Measurements from ENCODE around the gene YBX2.

The YBX2 gene

GRCh38 chr17:7306911-7307685 is 12.7 kb upstream of the YBX2 start, which contains the start of gene EIF5A:
TSS of gene EIF5A (plus strand) at chr17:7307628. CDS start at chr17:7309636, 2,008 bp downstream.
- FAIRE-seq: peak; percentile 100
- peak; percentile 91 for DNase-seq (ENCODE audit: insufficient read length, low spot score)

GRCh38 chr17:7304179-7304578 is 9.7 kb upstream of the YBX2 start:
- DNase-seq (ENCODE audit: insufficient read length, low spot score): no peak
- FAIRE-seq: no peak

GRCh38 chr17:7296189-7296861 is 1.9 kb upstream of the YBX2 start:
- FAIRE-seq: peak; percentile 51
- DNase-seq (ENCODE audit: insufficient read length, low spot score): peak; percentile 85

- FAIRE-seq (peak; percentile 8), DNase-seq (ENCODE audit: insufficient read length, low spot score) (no peak)
These were observed 1.1 kb upstream of the YBX2 start for GRCh38 chr17:7295230-7296180.

- no peak for DNase-seq (ENCODE audit: insufficient read length, low spot score)
- FAIRE-seq: peak; percentile 11
These were observed 424 bp downstream of the YBX2 start for GRCh38 chr17:7293816-7294613.

- DNase-seq (ENCODE audit: insufficient read length, low spot score) (no peak), FAIRE-seq (no peak)
These were observed 1.3 kb downstream of the YBX2 start for GRCh38 chr17:7293159-7293558.

- no peak for DNase-seq (ENCODE audit: insufficient read length, low spot score)
- no peak for FAIRE-seq
These were observed 1.7 kb downstream of the YBX2 start for GRCh38 chr17:7292729-7293128.

- no peak for FAIRE-seq
- no peak for DNase-seq (ENCODE audit: insufficient read length, low spot score)
These were observed 2.2 kb downstream of the YBX2 start for GRCh38 chr17:7292194-7292593.

- no peak for FAIRE-seq
These were observed 3.8 kb downstream of the YBX2 start for GRCh38 chr17:7290685-7291084.

GRCh38 chr17:7290166-7290565 is 4.3 kb downstream of the YBX2 start:
- FAIRE-seq: no peak
- DNase-seq (ENCODE audit: insufficient read length, low spot score): no peak

More at GRCh38 chr17:7290685-7291084, 3.8 kb downstream of the YBX2 start:
- no peak for DNase-seq (ENCODE audit: insufficient read length, low spot score)

- FAIRE-seq: no peak
- no peak for DNase-seq (ENCODE audit: insufficient read length, low spot score)
These were observed 5.0 kb downstream of the YBX2 start for GRCh38 chr17:7289256-7290032.

- DNase-seq (ENCODE audit: insufficient read length, low spot score) (no peak), FAIRE-seq (no peak)
These were observed 8.8 kb downstream of the YBX2 start for GRCh38 chr17:7285679-7286078.

- DNase-seq (ENCODE audit: insufficient read length, low spot score) (no peak), FAIRE-seq (no peak)
These were observed 9.5 kb downstream of the YBX2 start for GRCh38 chr17:7284911-7285310.

GRCh38 chr17:7283471-7284216 is 10.8 kb downstream of the YBX2 start:
- DNase-seq (ENCODE audit: insufficient read length, low spot score): no peak
- no peak for FAIRE-seq

GRCh38 chr17:7282752-7283321 is 11.6 kb downstream of the YBX2 start:
- no peak for FAIRE-seq
- DNase-seq (ENCODE audit: insufficient read length, low spot score): no peak

GRCh38 chr17:7281953-7282751 is 12.3 kb downstream of the YBX2 start:
- FAIRE-seq (no peak), DNase-seq (ENCODE audit: insufficient read length, low spot score) (no peak)

GRCh38 chr17:7281074-7281952 is 13.1 kb downstream of the YBX2 start, which contains the start of gene SLC2A4:
TSS of gene SLC2A4 (plus strand) at chr17:7281718. CDS start at chr17:7281935, 217 bp downstream.
- peak; percentile 97 for DNase-seq (ENCODE audit: insufficient read length, low spot score)
- FAIRE-seq: peak; percentile 75

Measured in GM19239 (cell line).